Gastroesophageal sphincter (tissue), 4 donors: ENCODE measurements around the gene LMO1. TPM values are rescaled to one million over a fixed set of nuclear protein-coding genes. Genes with fewer than 3 reads are reported as not detected.

Experiments
- ATAC-seq: fragments of 150-250 bp; one replicate; pipeline ENCODE4 v1.9.1; 2016; ENCODE audit warnings: mild to moderate bottlenecking, moderate library complexity
- H3K27ac ChIP-seq, 4 donors: fragments of 200-600 bp; sonication (generic) in 3 of 4; 1 replicate in 3 of 4; 2 replicates in 1 of 4; pipeline ENCODE4 v1.5.1; 2016 to 2019
- H3K27me3 ChIP-seq: fragments of 200-600 bp; sonication (generic); one replicate; pipeline ENCODE4 v1.5.1; 2019
- H3K36me3 ChIP-seq, 2 donors: fragments of 200-600 bp; sonication (generic); one replicate each; pipeline ENCODE4 v1.5.1; 2019; ENCODE audit warnings: control low read depth in 1 of 2
- H3K4me1 ChIP-seq, 3 donors: fragments of 200-600 bp; sonication (generic); 1 replicate in 2 of 3; 2 replicates in 1 of 3; pipeline ENCODE4 v1.5.1; 2016 to 2019; ENCODE audit warnings: control low read depth in 2 of 3
- H3K4me3 ChIP-seq, 2 donors: fragments of 200-600 bp; sonication (generic); one replicate each; pipeline ENCODE4 v1.5.1; 2019; ENCODE audit warnings: mild to moderate bottlenecking in 1 of 2, moderate library complexity in 1 of 2
- H3K9me3 ChIP-seq, 3 donors: fragments of 200-600 bp; sonication (generic); one replicate each; pipeline ENCODE4 v1.5.1; 2017 to 2019; ENCODE audit warnings: control low read depth in 2 of 3
- CTCF ChIP-seq, 4 experiments: fragments of 200-600 bp in 2 of 4; fragments of 450-650 bp in 2 of 4; sonication (generic) in 1 of 4; IDR thresholded peaks; one replicate each; pipeline ENCODE4 v1.5.1; 2017 to 2019; ENCODE audit warnings: antibody characterized with exemption in 4 of 4, mild to moderate bottlenecking in 2 of 4, moderate library complexity in 2 of 4
- EP300 ChIP-seq: sonication (generic); formaldehyde crosslinking; IDR thresholded peaks from one replicate; pipeline ENCODE4 v1.6.1; 2017; ENCODE audit warnings: antibody characterized with exemption, mild to moderate bottlenecking
- POLR2A ChIP-seq, 2 donors: fragments of 450-650 bp; IDR thresholded peaks; one replicate each; pipeline ENCODE4 v1.6.1; 2017; ENCODE audit warnings: antibody characterized with exemption in 2 of 2, mild to moderate bottlenecking in 2 of 2, moderate library complexity in 1 of 2
- POLR2AphosphoS5 ChIP-seq: sonication (generic); formaldehyde crosslinking; IDR thresholded peaks from one replicate; pipeline ENCODE4 v1.6.1; 2017; ENCODE audit warnings: antibody characterized with exemption
- WGBS, 2 donors: methylation state at CpG; one replicate each; pipeline ENCODE4 v1.1.5; 2018; ENCODE audit warnings: low coverage in 1 of 2; 5-methylcytosine and 5-hydroxymethylcytosine counted together
- total RNA-seq, 4 donors: library from RNA; depleted of rRNA; stranded (reverse); fragments of >200 nt; gene quantifications; one replicate each; pipeline ENCODE4 v1.1.0, GENCODE V29; 2016

The LMO1 gene
- total RNA-seq, 4 donors from 2014 or later, result not detected

- Histone ChIP-seq H3K4me1 (peaks cover 0 to 7% (median 0%) of the 10 kb centered on the region in 3 donors), H3K27me3 (peaks cover 8% of the 10 kb centered on the region), H3K4me3 (no peak overlapping the region), H3K36me3 (no peaks in the 10 kb centered on the region), H3K27ac (no peak overlapping the region), H3K9me3 (no peaks in the 10 kb centered on the region)
- no peak for ATAC-seq
- TF ChIP-seq POLR2A (IDR thresholded peaks at IDR 0.05) (no peak), EP300 (no peak), POLR2AphosphoS5 (no peak), CTCF (IDR thresholded peaks at IDR 0.05) (no peak)
- WGBS, 2 donors, result 92 to 100% methylated on average over 1 to 2 of the region's 4 CpGs
Observed at GRCh38 chr11:8239040-8239439, 24.6 kb downstream of the LMO1 start.

GRCh38 chr11:8237453-8237852, 26.2 kb downstream of the LMO1 start:
- no peak for TF ChIP-seq POLR2A (IDR thresholded peaks at IDR 0.05)
- no peak for TF ChIP-seq CTCF (IDR thresholded peaks at IDR 0.05)
- no peak for TF ChIP-seq EP300
- no peak for TF ChIP-seq POLR2AphosphoS5

DNA sequence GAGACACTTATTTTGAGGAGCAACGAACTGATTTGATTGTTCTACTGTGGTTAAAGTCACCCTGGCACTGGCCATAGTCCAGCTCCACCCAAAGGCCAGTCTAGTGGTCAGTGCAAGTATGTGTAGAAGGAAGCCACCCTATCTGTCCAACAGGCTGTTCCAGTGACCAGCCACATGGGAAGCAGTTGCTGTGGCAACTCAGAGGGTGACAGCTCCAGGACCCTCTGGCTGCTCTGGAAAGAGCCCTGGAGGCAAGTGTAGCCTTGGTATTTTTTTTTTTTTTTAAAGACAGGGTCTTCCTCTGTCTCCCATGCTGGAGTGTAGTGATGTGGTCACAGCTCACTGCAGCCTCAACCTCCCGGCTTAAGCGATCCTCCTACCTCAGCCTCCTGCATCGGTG, 27.8 kb downstream of the LMO1 start:
- Histone ChIP-seq H3K27me3 (no peaks in the 10 kb centered on the region), H3K4me1 (peaks cover 0 to 7% (median 0%) of the 10 kb centered on the region in 3 donors), H3K36me3 (no peaks in the 10 kb centered on the region), H3K4me3 (no peak overlapping the region), H3K9me3 (no peaks in the 10 kb centered on the region), H3K27ac (no peak overlapping the region)
- TF ChIP-seq POLR2AphosphoS5 (no peak), POLR2A (IDR thresholded peaks at IDR 0.05) (no peak), CTCF (IDR thresholded peaks at IDR 0.05) (no peak), EP300 (no peak)
- WGBS, 2 donors, result 33 to 50% methylated on average over 1 of the region's 4 CpGs
- ATAC-seq, result no peak

More at GRCh38 chr11:8237453-8237852, 26.2 kb downstream of the LMO1 start:
- H3K27me3 ChIP-seq, result peaks cover 7% of the 10 kb centered on the region
- H3K4me1 ChIP-seq, result peaks cover 0 to 7% (median 0%) of the 10 kb centered on the region in 3 donors
- 83% methylated on average over 1 of the region's 10 CpGs; no CpG with 5 or more reads in 1 of the 2 donors for WGBS, 2 donors
- H3K36me3 ChIP-seq, result no peaks in the 10 kb centered on the region
- no peak for ATAC-seq
- H3K9me3 ChIP-seq, result no peaks in the 10 kb centered on the region
- no peak overlapping the region for H3K4me3 ChIP-seq
- no peak overlapping the region for H3K27ac ChIP-seq

DNA sequence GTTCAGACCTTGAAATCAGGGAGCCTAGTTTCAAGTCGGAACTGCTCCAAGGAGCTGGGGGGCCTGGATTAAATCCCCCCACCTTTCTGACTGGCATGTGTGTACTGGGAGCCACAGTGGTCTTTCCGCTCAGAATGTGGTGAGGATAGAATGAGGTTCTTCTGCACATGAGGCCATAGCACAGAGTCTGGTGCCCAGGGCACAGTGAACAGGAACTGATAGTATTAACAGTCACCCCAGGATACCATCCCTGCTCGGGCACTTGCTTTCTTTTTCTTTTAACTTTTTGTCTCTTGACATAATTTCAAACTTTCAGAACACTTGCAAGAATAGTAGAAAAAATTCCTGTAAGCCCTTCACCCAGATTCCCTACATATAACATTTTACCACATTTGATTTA, 28.8 kb downstream of the LMO1 start:
- no peak for TF ChIP-seq CTCF (IDR thresholded peaks at IDR 0.05)
- no peak for TF ChIP-seq POLR2A (IDR thresholded peaks at IDR 0.05)
- TF ChIP-seq POLR2AphosphoS5, result no peak
- H3K9me3 ChIP-seq, result no peaks in the 10 kb centered on the region
- peaks cover 0 to 7% (median 0%) of the 10 kb centered on the region in 3 donors for H3K4me1 ChIP-seq
- WGBS, 2 donors, result 80 to 87% methylated on average over 1 to 2 of the region's 3 CpGs
- no peak overlapping the region for H3K4me3 ChIP-seq
- ATAC-seq, result no peak
- H3K27ac ChIP-seq, result no peak overlapping the region
- H3K36me3 ChIP-seq, result no peaks in the 10 kb centered on the region
- no peaks in the 10 kb centered on the region for H3K27me3 ChIP-seq

DNA sequence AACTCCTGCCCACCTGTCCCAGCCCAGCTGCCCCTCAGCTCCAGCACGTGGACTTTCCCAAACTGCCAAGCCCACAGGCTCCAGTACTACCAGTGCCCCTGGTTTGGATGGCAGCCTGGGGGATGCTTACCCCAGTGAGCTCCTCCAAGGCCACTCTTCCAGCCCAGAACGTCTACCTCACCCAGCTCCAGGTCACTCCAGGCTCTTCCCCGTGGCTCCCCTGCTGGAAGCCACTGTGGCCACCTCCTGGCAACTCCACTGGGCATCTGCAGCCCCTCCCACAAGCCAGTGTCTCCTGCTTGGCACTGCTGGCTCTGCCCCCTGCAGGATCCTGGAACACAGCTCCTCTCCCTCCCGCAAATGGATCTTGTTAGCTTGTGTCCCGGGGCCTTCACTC, 29.3 kb downstream of the LMO1 start:
- Histone ChIP-seq H3K36me3 (no peaks in the 10 kb centered on the region), H3K27ac (no peak overlapping the region), H3K4me1 (peaks cover 0 to 12% (median 0%) of the 10 kb centered on the region in 3 donors), H3K9me3 (no peaks in the 10 kb centered on the region), H3K4me3 (no peak overlapping the region), H3K27me3 (no peaks in the 10 kb centered on the region)
- TF ChIP-seq POLR2A (IDR thresholded peaks at IDR 0.05) (no peak), POLR2AphosphoS5 (no peak), EP300 (no peak), CTCF (IDR thresholded peaks at IDR 0.05) (no peak)
- ATAC-seq, result no peak
- WGBS, 2 donors, result no CpG with 5 or more reads among the region's 5 CpGs
